Prostate gland (tissue), 2 donors: Measurements from ENCODE around the gene TUG1. TPM values are rescaled to one million over a fixed set of nuclear protein-coding genes. Genes with fewer than 3 reads are reported as not detected.
A peak's percentile ranks its signal among the peaks of the same experiment; 100 is the strongest.

Experiments used
- DNase-seq: peaks from one replicate; pipeline ENCODE4 v3.0.0-alpha.2; 2019; ENCODE audit warnings: low spot score
- H3K27ac ChIP-seq, 2 donors: fragments of 200-600 bp; sonication (generic); 2 replicates each; pipeline ENCODE4 v1.5.1; 2017 to 2019
- H3K27me3 ChIP-seq: fragments of 200-600 bp; sonication (generic); replicated peaks from 2 replicates; pipeline ENCODE4 v1.5.1; 2019; ENCODE audit not compliant: insufficient read depth
- H3K36me3 ChIP-seq, 2 donors: fragments of 200-600 bp; sonication (generic); 1 replicate in 1 of 2; 2 replicates in 1 of 2; pipeline versions ENCODE4 v1.5.1 to v1.8.1; 2017 to 2019
- H3K4me1 ChIP-seq: fragments of 200-600 bp; sonication (generic); replicated peaks from 2 replicates; pipeline ENCODE4 v1.5.1; 2019
- H3K4me3 ChIP-seq, 2 donors: fragments of 200-600 bp; sonication (generic); 2 replicates each; pipeline ENCODE4 v1.5.1; 2017 to 2019
- H3K9me3 ChIP-seq: fragments of 200-600 bp; sonication (generic); 2 replicates; pipeline ENCODE4 v1.5.1; 2017
- CTCF ChIP-seq, 4 experiments: fragments of 200-600 bp in 2 of 4; fragments of 450-650 bp in 2 of 4; sonication (generic) in 2 of 4; IDR thresholded peaks; 1 replicate in 3 of 4; 2 replicates in 1 of 4; pipeline ENCODE4 v1.5.1; 2016 to 2019; ENCODE audit warnings: antibody characterized with exemption in 4 of 4, mild to moderate bottlenecking in 2 of 4, moderate library complexity in 2 of 4
- POLR2A ChIP-seq: fragments of 450-650 bp; IDR thresholded peaks from one replicate; pipeline ENCODE4 v1.6.1; 2016; ENCODE audit warnings: antibody characterized with exemption, mild to moderate bottlenecking
- POLR2AphosphoS5 ChIP-seq: sonication (generic); formaldehyde crosslinking; IDR thresholded peaks from one replicate; pipeline ENCODE4 v1.6.1; 2017; ENCODE audit warnings: antibody characterized with exemption
- WGBS: methylation state at CpG from one replicate; pipeline ENCODE4 v1.1.5; 2018; 5-methylcytosine and 5-hydroxymethylcytosine counted together
- intact Hi-C: fragments of 100-400 bp; cut with DNase I; formaldehyde crosslinking; loops from one replicate; pipeline ENCODE4 v1.14.2; 2022
- total RNA-seq, 2 donors: library from RNA; depleted of rRNA; stranded (reverse); fragments of >200 nt; gene quantifications; one replicate each; pipeline ENCODE4 v1.1.0, GENCODE V29; 2016

Gene TUG1
- total RNA-seq, 2 donors from 2014 or later: 58.7 to 113 TPM

GRCh38 chr22:30922151-30922611 is 46.9 kb upstream of the TUG1 start:
- Histone ChIP-seq H3K4me1 (no peaks in the 10 kb centered on the region), H3K4me3 (peak overlapping the region; percentile 21 to 31), H3K27ac (no peak overlapping the region), H3K27me3 (no peaks in the 10 kb centered on the region), H3K36me3 (no peaks in the 10 kb centered on the region), H3K9me3 (no peaks in the 10 kb centered on the region)
- DNase-seq: peak; percentile 32
- WGBS: 44% methylated on average over 34 of the region's 34 CpGs
- TF ChIP-seq POLR2A (no peak), CTCF (IDR thresholded peaks at IDR 0.05) (no peak), POLR2AphosphoS5 (peak; percentile 33)
- intact Hi-C loops: loop anchor here (5.0 kb wide), 1 partner anchor 160 kb away; no protein-coding TSS in a partner anchor

GRCh38 chr22:30923168-30923900 is 45.7 kb upstream of the TUG1 start:
- Histone ChIP-seq H3K4me3 (no peak overlapping the region), H3K36me3 (peaks cover 8% of the 10 kb centered on the region in 2 donors), H3K27ac (no peak overlapping the region), H3K9me3 (no peaks in the 10 kb centered on the region), H3K27me3 (no peaks in the 10 kb centered on the region), H3K4me1 (no peaks in the 10 kb centered on the region)
- TF ChIP-seq POLR2A (no peak), CTCF (IDR thresholded peaks at IDR 0.05) (no peak), POLR2AphosphoS5 (no peak)
- no peak for DNase-seq
- 89% methylated on average over 9 of the region's 9 CpGs for WGBS
- intact Hi-C loops: loop anchor here (5.0 kb wide), 1 partner anchor 161 kb away; no protein-coding TSS in a partner anchor

- peaks cover 8 to 12% of the 10 kb centered on the region in 2 donors for H3K36me3 ChIP-seq
- no peak for TF ChIP-seq CTCF (IDR thresholded peaks at IDR 0.05)
- TF ChIP-seq POLR2AphosphoS5: no peak
- TF ChIP-seq POLR2A: no peak
- no peak overlapping the region for H3K27ac ChIP-seq
- DNase-seq: no peak
- no peaks in the 10 kb centered on the region for H3K4me1 ChIP-seq
- no peaks in the 10 kb centered on the region for H3K27me3 ChIP-seq
- no peak overlapping the region for H3K4me3 ChIP-seq
- intact Hi-C loops: no loop called here
- no peaks in the 10 kb centered on the region for H3K9me3 ChIP-seq
- WGBS: 84% methylated on average over 5 of the region's 5 CpGs
Observed at GRCh38 chr22:30925667-30926066, 43.4 kb upstream of the TUG1 start.

GRCh38 chr22:30926706-30927105 is 42.4 kb upstream of the TUG1 start:
- WGBS: 90% methylated on average over 4 of the region's 4 CpGs
- intact Hi-C loops: no loop called here
- TF ChIP-seq POLR2AphosphoS5: no peak
- TF ChIP-seq POLR2A: no peak
- TF ChIP-seq CTCF (IDR thresholded peaks at IDR 0.05): no peak
- H3K27me3 ChIP-seq: no peaks in the 10 kb centered on the region
- no peak overlapping the region for H3K27ac ChIP-seq
- peaks cover 12 to 14% of the 10 kb centered on the region in 2 donors for H3K36me3 ChIP-seq
- no peaks in the 10 kb centered on the region for H3K9me3 ChIP-seq
- H3K4me3 ChIP-seq: no peak overlapping the region
- no peak for DNase-seq
- H3K4me1 ChIP-seq: no peaks in the 10 kb centered on the region

- intact Hi-C loops: no loop called here
- H3K9me3 ChIP-seq: no peaks in the 10 kb centered on the region
- peaks cover 18 to 25% of the 10 kb centered on the region in 2 donors for H3K36me3 ChIP-seq
- TF ChIP-seq POLR2AphosphoS5: no peak
- TF ChIP-seq POLR2A: no peak
- TF ChIP-seq CTCF (IDR thresholded peaks at IDR 0.05): no peak
- H3K4me3 ChIP-seq: no peak overlapping the region
- 96% methylated on average over 10 of the region's 10 CpGs for WGBS
- H3K4me1 ChIP-seq: no peaks in the 10 kb centered on the region
- no peaks in the 10 kb centered on the region for H3K27me3 ChIP-seq
- no peak overlapping the region for H3K27ac ChIP-seq
- DNase-seq: no peak
Observed at GRCh38 chr22:30927806-30928205, 41.3 kb upstream of the TUG1 start.
